Muscle layer of colon (tissue), 2 donors: ENCODE results near the gene NPAS3.
"Not testable (repeated sequence)": the region's sequence is repeated elsewhere in the genome, so short reads cannot be mapped to it uniquely, and the experiment has no call there.

Experiments
- H3K27ac ChIP-seq: one replicate; pipeline ENCODE4 v1.7.0; 2013; ENCODE audit warnings: low read depth, mild to moderate bottlenecking, low read length, moderate library complexity
- H3K27me3 ChIP-seq, 2 donors: one replicate each; pipeline ENCODE4 v1.7.0; 2013; ENCODE audit warnings: low read length in 2 of 2, mild to moderate bottlenecking in 2 of 2; ENCODE audit not compliant: insufficient read depth in 2 of 2, control insufficient read depth in 1 of 2
- H3K36me3 ChIP-seq: one replicate; pipeline ENCODE4 v1.7.0; 2013; ENCODE audit warnings: mild to moderate bottlenecking, low read length; ENCODE audit not compliant: insufficient read depth
- H3K4me1 ChIP-seq: one replicate; pipeline ENCODE4 v1.7.0; 2013; ENCODE audit warnings: mild to moderate bottlenecking, low read length; ENCODE audit not compliant: insufficient read depth
- H3K4me3 ChIP-seq, 2 donors: one replicate each; pipeline ENCODE4 v1.7.0; 2013; ENCODE audit warnings: low read length in 2 of 2, low read depth in 1 of 2, mild to moderate bottlenecking in 1 of 2, moderate library complexity in 1 of 2
- H3K9ac ChIP-seq: one replicate; pipeline ENCODE4 v1.7.0; 2013; ENCODE audit warnings: low read length
- H3K9me3 ChIP-seq: one replicate; pipeline ENCODE4 v1.7.0; 2013; ENCODE audit warnings: mild to moderate bottlenecking, low read length
- donor health status: abdominal sarcoma.
- donor health status: Adenocarcinoma of cecum.

Gene NPAS3

GRCh38 chr14:33061667-33062325 is 123.1 kb downstream of the NPAS3 start:
- Histone ChIP-seq H3K4me3 (no peak overlapping the region), H3K36me3 (no peaks in the 10 kb centered on the region), H3K9me3 (no peaks in the 10 kb centered on the region), H3K4me1 (no peaks in the 10 kb centered on the region), H3K27ac (no peak overlapping the region), H3K27me3 (no peaks in the 10 kb centered on the region), H3K9ac (no peak overlapping the region)

- no peak overlapping the region for H3K27ac ChIP-seq
Observed at GRCh38 chr14:33062476-33062875, 123.8 kb downstream of the NPAS3 start.

GRCh38 chr14:33062881-33063280 is 124.2 kb downstream of the NPAS3 start:
- H3K36me3 ChIP-seq = no peaks in the 10 kb centered on the region
- no peaks in the 10 kb centered on the region for H3K4me1 ChIP-seq
- no peak overlapping the region for H3K9ac ChIP-seq
- H3K27me3 ChIP-seq = no peaks in the 10 kb centered on the region
- H3K9me3 ChIP-seq = no peaks in the 10 kb centered on the region
- H3K4me3 ChIP-seq = no peak overlapping the region
- H3K27ac ChIP-seq = no peak overlapping the region

More at GRCh38 chr14:33062476-33062875, 123.8 kb downstream of the NPAS3 start:
- no peak overlapping the region for H3K9ac ChIP-seq
- H3K9me3 ChIP-seq = no peaks in the 10 kb centered on the region
- H3K4me1 ChIP-seq = no peaks in the 10 kb centered on the region
- no peaks in the 10 kb centered on the region for H3K27me3 ChIP-seq
- H3K4me3 ChIP-seq = no peak overlapping the region
- no peaks in the 10 kb centered on the region for H3K36me3 ChIP-seq

- Histone ChIP-seq H3K4me1 (no peaks in the 10 kb centered on the region), H3K9ac (no peak overlapping the region), H3K9me3 (no peaks in the 10 kb centered on the region), H3K4me3 (no peak overlapping the region), H3K36me3 (no peaks in the 10 kb centered on the region), H3K27ac (no peak overlapping the region), H3K27me3 (no peaks in the 10 kb centered on the region)
Observed at GRCh38 chr14:33063521-33063920, 124.8 kb downstream of the NPAS3 start.

- no peak overlapping the region for H3K4me3 ChIP-seq
- H3K36me3 ChIP-seq = no peaks in the 10 kb centered on the region
- H3K27ac ChIP-seq = no peak overlapping the region
- H3K4me1 ChIP-seq = no peaks in the 10 kb centered on the region
- no peak overlapping the region for H3K9ac ChIP-seq
- H3K27me3 ChIP-seq = no peaks in the 10 kb centered on the region
- H3K9me3 ChIP-seq = no peaks in the 10 kb centered on the region
Observed at GRCh38 chr14:33065634-33066033, 127.0 kb downstream of the NPAS3 start.

GRCh38 chr14:33068040-33068439 is 129.4 kb downstream of the NPAS3 start:
- H3K27me3 ChIP-seq = no peaks in the 10 kb centered on the region
- H3K36me3 ChIP-seq = no peaks in the 10 kb centered on the region
- H3K27ac ChIP-seq = no peak overlapping the region

GRCh38 chr14:33068626-33069025 is 129.9 kb downstream of the NPAS3 start:
- H3K9ac ChIP-seq = no peak overlapping the region
- no peaks in the 10 kb centered on the region for H3K27me3 ChIP-seq
- no peak overlapping the region for H3K4me3 ChIP-seq
- no peaks in the 10 kb centered on the region for H3K4me1 ChIP-seq
- no peak overlapping the region for H3K27ac ChIP-seq
- no peaks in the 10 kb centered on the region for H3K9me3 ChIP-seq
- no peaks in the 10 kb centered on the region for H3K36me3 ChIP-seq

More at GRCh38 chr14:33068040-33068439, 129.4 kb downstream of the NPAS3 start:
- Histone ChIP-seq H3K9ac (no peak overlapping the region), H3K4me1 (no peaks in the 10 kb centered on the region), H3K9me3 (no peaks in the 10 kb centered on the region), H3K4me3 (no peak overlapping the region)

GRCh38 chr14:33070475-33070874 is 131.8 kb downstream of the NPAS3 start:
- Histone ChIP-seq H3K27ac (no peak overlapping the region), H3K4me3 (no peak overlapping the region), H3K36me3 (no peaks in the 10 kb centered on the region), H3K27me3 (no peaks in the 10 kb centered on the region), H3K9ac (no peak overlapping the region), H3K9me3 (no peaks in the 10 kb centered on the region), H3K4me1 (no peaks in the 10 kb centered on the region)

- Histone ChIP-seq H3K9me3 (no peaks in the 10 kb centered on the region), H3K27me3 (no peaks in the 10 kb centered on the region), H3K4me1 (no peaks in the 10 kb centered on the region), H3K27ac (no peak overlapping the region), H3K36me3 (no peaks in the 10 kb centered on the region), H3K4me3 (no peak overlapping the region), H3K9ac (no peak overlapping the region)
Observed at GRCh38 chr14:33073023-33073422, 134.3 kb downstream of the NPAS3 start.

GRCh38 chr14:33081259-33081658 is 142.6 kb downstream of the NPAS3 start:
- Histone ChIP-seq H3K4me1 (no peaks in the 10 kb centered on the region), H3K4me3 (no peak overlapping the region), H3K9me3 (no peaks in the 10 kb centered on the region), H3K9ac (no peak overlapping the region), H3K27me3 (no peaks in the 10 kb centered on the region), H3K27ac (no peak overlapping the region), H3K36me3 (no peaks in the 10 kb centered on the region)

- H3K36me3 ChIP-seq = no peaks in the 10 kb centered on the region
- no peaks in the 10 kb centered on the region for H3K4me1 ChIP-seq
- no peaks in the 10 kb centered on the region for H3K27me3 ChIP-seq
- no peak overlapping the region for H3K4me3 ChIP-seq
- no peak overlapping the region for H3K27ac ChIP-seq
- no peak overlapping the region for H3K9ac ChIP-seq
- H3K9me3 ChIP-seq = no peaks in the 10 kb centered on the region
Observed at GRCh38 chr14:33085799-33086198, 147.1 kb downstream of the NPAS3 start.

- not testable (repeated sequence) for H3K4me1 ChIP-seq, H3K27ac ChIP-seq, H3K9me3 ChIP-seq, H3K27me3 ChIP-seq, H3K4me3 ChIP-seq, H3K9ac ChIP-seq, H3K36me3 ChIP-seq
Observed at GRCh38 chr14:33088274-33088673, 149.6 kb downstream of the NPAS3 start.
